Activated CD8-positive, alpha-beta memory T cell treated with anti-CD3 and anti-CD28 coated beads for 1 hour (primary cell): ENCODE measurements around the gene TOMM6.
A peak's percentile ranks its signal among the peaks of the same experiment; 100 is the strongest.
"Not testable (repeated sequence)": the region's sequence is repeated elsewhere in the genome, so short reads cannot be mapped to it uniquely, and the experiment has no call there.

Experiments
- DNase-seq, 2 donors: peaks; one replicate each; pipeline ENCODE4 v3.0.0-alpha.2; 2020; ENCODE audit warnings: low read depth in 1 of 2; ENCODE audit errors: extremely low read depth in 1 of 2

Gene TOMM6

GRCh38 chr6:41759905-41760579 is 27.5 kb upstream of the TOMM6 start:
- no peak for DNase-seq

- no peak for DNase-seq
These were observed 24.0 kb upstream of the TOMM6 start for GRCh38 chr6:41763470-41763869.

- not testable (repeated sequence) for DNase-seq
These were observed 21.3 kb upstream of the TOMM6 start for GRCh38 chr6:41766043-41766664.

- DNase-seq, result no peak
These were observed 20.2 kb upstream of the TOMM6 start for GRCh38 chr6:41767112-41767833.

DNA sequence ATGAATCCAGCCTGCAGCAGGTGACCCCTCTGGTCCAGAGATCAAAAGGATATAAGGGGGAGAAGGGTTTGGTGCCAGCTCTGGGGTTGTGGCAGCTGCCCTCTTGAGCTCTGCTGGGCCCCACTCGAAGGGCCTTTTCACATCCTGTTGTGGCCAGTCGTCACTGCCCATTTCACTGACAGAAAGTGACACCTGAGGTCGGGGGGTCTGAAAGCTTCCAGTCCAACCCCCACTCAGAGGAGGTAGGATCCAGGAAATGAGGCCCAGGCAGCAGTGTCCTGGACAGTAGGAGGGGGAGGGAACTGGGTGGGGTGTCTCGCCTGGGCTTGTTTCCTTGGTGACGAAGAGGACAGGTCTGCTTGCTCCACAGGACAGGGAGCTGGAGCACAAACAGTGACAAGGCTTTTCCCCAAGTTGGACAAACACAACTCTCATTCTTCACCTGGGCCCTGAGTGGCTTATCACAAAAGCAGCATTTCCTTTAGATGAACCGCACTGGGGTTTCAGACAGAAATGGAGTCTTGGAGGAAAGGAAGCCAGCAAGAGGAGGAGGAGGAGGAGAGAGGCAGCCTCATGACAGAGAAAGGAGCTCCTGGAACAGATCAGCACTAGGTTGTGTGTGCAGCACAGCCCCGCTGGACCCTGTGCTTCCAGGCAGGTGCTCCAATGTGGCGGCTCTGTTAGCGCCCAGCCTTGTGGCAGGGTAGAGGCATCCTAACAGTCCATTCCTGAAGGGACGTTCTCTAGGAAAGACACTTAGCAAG is 18.8 kb upstream of the TOMM6 start:
- no peak for DNase-seq

- DNase-seq, result no peak
These were observed 18.1 kb upstream of the TOMM6 start for GRCh38 chr6:41769376-41769775.

DNA sequence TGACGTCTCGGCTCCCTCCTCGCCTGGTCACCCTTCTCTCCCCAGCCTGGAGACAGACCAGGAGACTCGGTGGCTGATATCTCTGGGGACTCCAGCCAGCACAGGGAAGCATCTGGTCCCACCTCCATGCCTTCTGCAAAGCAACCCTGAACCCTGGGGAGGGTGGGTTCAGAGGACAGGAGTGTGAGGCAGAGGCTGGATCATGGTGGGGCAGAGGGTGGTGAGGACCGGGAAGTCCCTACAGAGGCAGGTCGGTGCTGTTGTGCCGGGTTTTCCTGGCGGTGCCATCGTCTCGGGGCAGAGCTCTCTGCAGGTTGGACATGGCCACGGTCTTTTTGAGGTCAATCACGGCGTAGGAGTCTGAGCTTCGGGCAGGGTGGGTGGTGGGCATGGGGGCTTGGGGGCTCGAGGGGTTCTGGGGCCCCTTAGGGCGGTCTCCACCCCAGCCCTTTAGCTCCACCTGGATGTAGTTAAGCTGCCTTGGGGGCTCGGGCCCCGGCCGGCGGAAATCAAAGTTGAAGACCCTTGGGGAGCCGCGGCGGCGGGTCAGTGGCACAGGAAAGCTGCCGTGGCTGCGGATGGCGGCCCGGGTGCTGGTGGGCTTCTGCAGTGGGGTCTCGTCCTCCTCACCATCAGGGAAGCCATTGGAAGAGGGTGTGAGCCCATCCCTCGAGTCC is 17.0 kb upstream of the TOMM6 start:
- DNase-seq, result no peak

- DNase-seq, result no peak
These were observed 16.2 kb upstream of the TOMM6 start for GRCh38 chr6:41771058-41771983.

- DNase-seq, result no peak
These were observed 12.7 kb upstream of the TOMM6 start for GRCh38 chr6:41774841-41775240.

DNA sequence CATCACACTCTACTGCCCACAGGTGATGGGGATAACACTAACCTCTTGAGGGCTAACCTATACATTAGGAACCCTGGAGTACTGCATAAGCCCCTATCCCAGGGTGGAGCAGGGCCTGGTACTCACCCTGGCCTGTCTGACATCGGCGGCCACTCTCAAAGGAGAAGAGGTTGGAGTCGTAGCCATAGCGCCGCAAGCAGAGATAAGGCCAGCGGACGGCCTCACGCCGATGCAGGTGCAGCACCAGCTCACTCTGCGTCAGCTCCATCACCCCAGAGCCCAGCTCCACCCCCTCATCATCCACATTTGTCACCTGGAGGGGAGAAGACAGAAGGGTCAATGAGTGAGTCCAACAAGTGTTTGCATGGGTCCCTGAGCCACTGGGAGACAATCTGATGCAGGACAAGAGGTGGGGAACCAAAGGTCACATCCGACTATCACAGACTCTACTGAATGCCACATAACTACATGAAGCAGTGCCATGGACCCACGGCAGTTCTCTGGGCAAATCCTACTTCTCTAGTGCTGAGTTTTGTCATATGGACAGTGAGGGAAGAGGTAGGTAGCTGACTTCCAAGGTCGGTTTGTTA is 12.1 kb upstream of the TOMM6 start:
- DNase-seq, result no peak

- no peak for DNase-seq
These were observed 9.8 kb upstream of the TOMM6 start for GRCh38 chr6:41777551-41778285.

GRCh38 chr6:41778895-41779294 is 8.6 kb upstream of the TOMM6 start:
- no peak for DNase-seq

DNA sequence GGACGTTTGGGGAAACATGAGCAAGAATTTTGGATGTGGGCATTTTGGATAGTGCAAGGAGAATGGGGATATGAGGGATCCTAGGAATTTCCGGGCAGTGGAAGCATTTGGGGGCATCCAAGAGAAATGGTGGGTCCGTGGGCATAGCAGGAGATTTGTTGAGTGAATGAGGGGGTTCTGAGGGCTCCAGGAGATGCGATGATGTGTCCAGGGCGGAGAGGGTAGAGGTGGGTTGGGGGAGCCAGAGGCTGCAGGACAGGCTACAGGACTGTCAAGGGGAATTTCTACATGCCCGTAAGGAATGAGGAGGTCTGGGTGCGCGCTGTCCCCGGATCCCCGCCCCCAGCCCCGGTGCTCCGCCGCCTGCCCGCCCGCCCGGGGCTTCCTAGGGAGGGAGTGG is 8.2 kb upstream of the TOMM6 start:
- no peak for DNase-seq

- peak; percentile 98 to 100 for DNase-seq
These were observed 7.5 kb upstream of the TOMM6 start, which contains the start of gene FRS3 for GRCh38 chr6:41779788-41780550. TSS of gene FRS3 (minus strand) at chr6:41779900. CDS start at chr6:41776987, 2,913 bp downstream.

- DNase-seq, result no peak
These were observed 6.7 kb upstream of the TOMM6 start, which contains the start of gene PRICKLE4 for GRCh38 chr6:41780551-41781365. TSS of gene PRICKLE4 (plus strand) at chr6:41780782. CDS start at chr6:41783474, 2,692 bp downstream.

GRCh38 chr6:41781366-41781730 is 6.1 kb upstream of the TOMM6 start:
- DNase-seq, result no peak
